ENCODE measurements around the gene PIEZO1.
"Not testable (repeated sequence)": the region's sequence is repeated elsewhere in the genome, so short reads cannot be mapped to it uniquely, and the experiment has no call there.

PIEZO1 gene

DNA sequence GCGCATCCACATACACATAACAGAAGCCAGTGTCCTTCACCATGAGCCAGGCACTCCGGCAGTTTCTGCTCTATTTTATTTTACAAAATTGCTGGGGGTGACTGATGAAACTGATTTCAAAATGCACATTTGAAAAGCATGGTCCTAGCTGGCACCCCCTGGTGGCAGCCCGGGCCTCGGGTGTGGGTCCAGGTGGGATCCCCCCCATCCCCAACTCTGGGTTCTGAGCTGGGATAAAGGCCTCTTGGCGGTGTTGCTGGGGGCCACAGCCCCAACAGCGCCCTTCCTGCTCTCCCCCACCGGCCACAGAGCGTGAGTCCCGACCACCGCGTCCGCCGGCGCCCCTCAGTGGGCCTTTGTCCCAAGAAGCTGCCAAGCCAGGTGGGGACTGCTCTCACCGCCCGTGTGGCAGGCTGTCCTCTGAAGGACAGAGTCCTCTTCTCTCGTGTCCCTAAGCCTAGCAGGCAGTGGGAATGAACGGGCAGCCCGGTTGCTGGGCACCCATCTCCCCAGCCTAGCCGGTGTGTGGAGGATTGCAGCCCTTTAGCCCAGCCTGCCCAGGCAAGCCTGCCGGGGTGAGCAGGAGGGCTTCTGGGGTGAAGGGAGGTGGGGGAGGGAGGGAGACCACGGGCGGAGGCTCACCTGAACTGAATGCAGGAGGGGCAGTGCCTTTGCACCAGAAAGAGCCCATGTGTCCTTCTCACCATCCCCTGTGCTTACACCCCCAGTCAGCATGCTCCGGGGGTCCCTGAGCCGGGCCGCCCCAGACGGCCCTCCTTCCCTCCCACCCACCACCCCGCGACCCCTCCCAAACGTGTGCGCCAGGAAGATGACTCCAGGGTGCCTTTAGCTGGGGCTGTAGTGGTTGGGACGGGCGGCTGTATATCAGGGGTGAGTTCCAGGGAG is 99.6 kb downstream of the PIEZO1 start:
- no peak for DNase-seq

DNA sequence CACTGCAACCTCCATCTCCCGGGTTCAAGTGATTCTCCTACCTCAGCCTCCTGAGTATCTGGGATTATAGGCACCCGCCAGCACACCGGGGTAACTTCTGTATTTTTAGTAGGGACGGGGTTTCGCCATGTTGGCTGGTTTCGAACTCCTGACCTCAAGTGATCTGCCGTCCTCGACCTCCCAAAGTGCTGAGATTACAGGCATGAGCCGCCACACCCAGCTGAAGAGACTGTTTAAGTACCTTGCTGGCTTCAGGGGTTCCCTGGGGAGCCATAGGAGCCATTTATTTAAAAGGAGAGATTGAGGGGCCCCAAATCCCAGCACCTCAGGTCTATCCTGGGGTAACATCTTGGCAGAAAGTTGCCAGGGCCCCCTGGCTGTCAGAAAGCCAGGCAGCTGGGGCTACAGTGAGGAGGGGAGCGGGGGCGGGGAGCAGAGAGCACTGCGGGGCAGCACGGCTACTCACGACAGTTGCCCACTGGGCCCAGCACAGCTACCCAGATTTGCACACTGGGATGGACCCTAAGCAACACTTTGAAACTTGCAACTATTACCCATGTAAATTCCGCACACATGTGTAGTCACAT is 100.4 kb downstream of the PIEZO1 start:
- DNase-seq = no peak

DNA sequence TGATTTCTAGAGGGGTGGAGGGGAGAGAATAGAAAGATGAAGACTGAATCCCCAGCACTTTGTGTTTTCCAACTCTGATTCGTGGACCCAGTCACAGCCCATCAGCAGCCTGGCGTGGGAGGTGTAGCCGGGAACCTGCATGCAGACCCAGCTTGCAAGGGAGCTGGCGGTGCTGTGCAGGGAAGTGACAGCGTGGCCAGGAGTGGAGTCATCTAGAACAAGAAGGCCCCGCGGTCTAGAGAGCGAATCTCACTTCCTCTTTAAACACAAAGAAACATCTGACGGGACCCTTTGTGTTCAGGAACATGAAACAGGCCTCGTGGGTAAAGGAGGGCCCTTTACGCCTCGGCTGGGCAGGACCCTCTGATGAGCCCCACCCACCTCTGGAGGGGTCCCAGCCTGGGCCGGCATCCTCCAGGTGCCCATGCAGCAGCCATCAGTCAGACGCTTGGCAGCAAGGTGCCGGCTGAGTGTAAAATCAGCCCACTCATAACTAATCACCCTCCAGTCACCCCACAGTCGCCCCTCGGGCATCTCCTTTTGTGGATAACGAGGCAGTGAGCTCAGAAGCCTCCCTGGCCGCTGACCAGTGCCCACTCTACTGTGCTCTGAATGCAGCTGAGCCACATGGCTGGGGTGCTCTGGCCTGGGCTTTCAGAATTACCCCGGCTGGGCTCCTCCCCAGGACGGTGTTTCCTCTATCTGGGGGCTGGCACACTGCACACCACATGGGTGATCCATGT is 103.1 kb downstream of the PIEZO1 start:
- no peak for DNase-seq

DNA sequence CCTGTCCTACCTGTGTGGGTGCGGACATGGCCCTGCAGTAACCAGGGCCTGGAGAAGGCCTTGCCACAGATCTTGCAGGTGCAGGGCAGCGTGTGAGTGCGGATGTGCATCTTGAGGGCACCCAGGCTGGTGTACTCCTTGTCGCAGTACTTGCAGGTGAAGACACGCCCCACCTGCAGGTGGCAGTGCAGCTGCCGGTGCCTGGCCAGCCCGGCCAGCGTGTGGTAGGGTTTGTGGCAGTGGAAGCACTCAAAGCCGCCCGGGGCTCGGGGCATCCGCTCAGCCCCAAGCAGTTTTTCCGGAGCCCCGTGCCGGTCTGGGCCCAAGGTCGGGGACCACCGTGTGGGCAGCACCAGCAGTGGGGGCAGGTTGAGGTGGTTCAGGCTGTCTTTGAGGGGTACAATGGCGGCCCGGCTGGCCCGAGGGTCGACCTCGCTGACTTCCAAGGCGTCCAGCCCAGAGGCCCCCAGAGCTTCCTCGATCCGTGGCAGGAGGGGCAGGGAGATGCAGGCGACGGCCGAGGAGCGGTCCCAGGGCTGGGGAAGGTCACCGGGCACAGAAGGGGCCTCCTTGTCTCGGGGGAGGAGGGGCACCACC is 103.8 kb downstream of the PIEZO1 start:
- DNase-seq = no peak

DNA sequence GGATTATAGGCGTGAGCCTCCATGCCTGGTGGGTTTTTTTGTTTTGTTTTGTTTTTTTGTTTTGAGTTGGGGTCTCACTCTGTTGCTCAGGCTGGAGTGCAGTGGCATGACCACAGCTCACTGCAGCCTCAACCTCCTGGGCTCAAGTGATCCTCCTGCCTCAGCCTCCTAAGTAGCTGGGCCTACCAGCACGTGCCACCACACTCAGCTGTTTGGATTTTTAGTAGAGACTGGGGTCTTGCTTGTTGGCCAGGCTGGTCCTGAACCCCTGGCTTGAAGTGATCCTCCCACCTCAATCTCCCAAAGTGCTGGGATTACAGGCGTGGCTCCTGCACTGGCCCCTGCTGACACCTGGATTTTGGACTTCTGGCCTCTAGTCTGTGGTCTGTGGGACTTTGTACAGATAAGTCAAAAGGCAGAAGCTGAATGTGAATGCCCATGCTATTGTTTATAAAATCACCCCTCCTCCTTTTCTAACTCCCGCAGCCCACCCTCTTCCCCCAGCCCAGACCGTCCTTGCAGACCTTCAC is 104.4 kb downstream of the PIEZO1 start:
- no peak for DNase-seq

DNA sequence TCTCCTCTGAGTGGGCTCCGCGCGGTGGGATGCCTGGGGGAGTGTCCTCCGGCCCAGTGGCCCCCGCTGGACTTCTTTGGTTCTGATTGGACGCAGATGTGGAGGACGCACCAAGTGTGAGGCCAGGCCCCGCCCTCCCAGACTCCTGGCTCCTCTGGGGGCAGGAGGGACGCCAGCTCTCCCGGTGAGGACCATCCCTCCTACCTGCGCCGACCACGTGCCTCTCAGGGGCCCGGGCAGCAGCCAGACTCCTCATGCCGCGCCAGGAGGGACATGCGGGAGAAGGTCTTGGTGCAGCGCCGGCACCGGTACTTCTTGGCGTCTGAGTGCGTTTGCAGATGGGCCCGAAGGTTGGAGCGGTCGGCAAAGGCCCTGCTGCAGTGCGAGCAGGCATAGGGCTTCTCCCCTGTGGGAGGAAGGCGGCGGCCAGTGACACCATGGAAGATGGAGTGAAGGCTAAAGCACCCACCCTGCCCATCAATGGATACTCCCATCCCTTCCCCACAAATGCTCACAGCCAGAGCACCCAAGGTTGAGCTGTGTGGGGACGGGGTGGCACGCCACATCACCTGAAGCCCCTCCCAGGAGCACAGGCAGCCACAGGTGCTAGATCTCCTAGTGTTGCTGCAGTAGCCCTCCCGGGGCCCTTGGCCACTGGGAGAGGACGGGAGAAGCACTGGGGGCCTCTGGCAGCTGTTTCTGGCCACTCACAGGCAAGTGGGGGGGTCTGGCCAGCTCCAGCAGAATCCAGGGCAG is 106.6 kb downstream of the PIEZO1 start:
- no peak for DNase-seq

DNA sequence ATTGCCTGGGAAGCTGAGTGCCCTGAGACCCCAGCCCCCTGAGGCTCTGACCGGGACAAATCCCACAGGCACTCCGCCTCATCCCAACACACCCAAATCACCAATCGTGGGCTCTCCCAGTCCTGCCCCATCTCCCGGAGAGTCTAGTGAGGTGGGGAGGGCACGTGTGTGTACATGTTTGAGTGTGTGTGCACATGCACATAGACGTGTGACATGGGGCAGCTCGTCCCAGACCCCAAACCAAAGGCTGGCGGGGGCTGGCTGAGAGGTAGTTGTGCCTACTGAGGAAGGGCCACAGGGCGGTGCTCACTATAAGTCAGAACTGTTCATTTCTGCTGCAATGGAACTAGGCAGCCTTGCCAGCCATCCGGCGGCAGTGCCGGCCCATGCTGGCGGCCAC is 107.3 kb downstream of the PIEZO1 start:
- DNase-seq = no peak

DNA sequence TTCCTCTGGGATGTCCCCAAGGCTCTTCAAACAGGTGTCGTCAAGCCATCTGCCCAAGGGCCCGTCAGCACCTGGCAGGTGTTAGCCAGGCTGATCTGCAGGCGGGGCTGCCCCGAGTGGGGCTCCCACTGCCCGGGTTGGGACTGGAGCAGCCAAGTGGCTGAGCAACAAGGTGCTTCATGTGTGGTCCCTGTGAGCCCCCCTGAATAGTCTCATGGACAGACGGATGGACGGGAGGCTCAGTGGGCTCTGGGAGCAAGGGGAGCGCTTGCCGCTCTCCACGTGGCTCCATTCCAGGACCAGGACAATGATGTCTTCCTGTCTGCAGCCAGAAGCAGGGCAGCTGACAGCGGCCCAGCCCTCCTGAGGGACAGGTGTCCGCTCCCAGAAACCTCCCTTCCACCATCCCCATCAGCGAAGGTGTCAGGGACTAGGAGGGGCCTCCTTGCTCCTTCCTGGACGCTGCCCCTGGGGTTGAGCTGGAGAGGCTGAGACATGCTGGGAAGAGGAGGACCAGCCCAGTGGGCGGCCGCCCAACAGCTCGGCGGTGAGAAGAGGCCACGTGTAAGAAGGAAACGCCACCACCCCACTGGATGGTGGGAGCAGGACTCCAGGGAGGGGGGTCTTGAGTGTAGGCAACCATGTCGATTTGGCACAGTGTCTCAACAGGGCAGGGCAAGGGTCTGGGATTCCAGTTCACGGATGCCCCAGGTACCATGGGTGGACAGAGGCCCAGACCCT is 108.3 kb downstream of the PIEZO1 start:
- DNase-seq = no peak

DNA sequence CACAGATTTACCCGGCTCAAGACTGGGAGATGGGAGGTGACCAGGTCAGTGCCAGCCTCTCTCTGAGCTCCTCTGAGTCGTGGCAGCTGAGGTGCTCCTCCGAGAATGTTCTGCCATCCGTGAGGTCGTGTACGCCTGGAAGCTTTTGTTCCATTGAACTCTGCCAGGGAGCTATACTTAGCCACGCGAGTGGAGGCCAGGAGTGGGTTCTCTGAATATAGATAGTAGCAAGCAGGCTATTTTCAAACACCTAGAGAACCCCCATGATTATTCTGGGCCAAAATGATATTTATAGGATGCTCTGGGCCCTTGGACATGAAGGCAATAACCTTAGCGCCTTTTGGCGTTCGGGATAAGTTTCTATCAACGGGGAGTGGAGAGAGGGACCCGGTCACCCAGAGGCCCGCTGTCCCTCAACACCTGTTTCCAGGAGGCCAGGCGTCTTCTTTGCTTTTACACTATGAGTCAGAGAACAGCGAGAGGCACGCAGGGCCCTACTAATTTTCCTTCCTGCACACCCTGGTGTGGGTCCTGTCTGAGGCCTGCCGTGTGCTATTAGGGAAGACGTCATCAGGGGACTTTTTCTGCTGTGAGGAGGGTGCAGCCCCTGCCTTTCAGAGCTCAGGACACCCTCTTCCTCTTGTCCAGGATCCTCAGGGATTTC is 111.2 kb downstream of the PIEZO1 start:
- DNase-seq = no peak

DNA sequence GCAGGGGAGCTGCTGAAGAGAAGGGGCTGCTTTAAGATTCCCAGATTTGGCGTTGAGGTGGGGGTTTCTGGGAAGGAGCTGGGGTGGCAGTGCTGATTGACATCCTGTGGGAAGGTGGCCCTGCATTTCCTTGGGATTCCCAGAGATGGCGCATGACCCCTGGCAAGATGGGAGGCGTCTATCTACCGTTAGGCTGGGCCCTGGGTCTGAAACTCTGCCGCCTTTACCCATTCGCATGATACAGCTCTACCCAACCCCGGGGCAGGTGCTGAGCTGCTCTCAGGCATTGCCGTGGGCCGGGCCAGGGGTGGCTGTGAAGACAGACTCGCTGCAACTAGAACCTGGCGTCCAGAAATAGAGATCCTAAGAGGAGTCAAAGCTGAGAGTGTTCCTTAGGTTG is 112.2 kb downstream of the PIEZO1 start:
- DNase-seq = no peak

DNA sequence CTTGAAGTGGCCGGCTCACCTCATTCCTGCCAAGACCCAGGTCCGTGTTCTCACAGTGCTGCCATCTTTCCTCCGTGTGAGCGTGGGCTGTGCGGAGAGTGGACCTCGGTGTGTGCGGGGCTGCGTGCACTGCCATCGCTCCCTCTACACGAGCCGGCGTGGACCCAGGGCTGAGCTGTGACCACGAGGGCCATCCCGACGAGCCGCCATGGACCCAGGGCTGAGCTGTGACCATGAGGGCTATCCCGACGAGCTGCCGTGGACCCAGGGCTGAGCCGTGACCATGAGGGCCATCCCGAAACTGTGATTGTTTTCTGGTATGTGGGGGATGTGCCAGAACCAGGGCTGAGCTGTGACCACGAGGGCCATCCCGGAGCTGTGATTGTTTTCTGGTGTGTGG is 113.2 kb downstream of the PIEZO1 start:
- no peak for DNase-seq

DNA sequence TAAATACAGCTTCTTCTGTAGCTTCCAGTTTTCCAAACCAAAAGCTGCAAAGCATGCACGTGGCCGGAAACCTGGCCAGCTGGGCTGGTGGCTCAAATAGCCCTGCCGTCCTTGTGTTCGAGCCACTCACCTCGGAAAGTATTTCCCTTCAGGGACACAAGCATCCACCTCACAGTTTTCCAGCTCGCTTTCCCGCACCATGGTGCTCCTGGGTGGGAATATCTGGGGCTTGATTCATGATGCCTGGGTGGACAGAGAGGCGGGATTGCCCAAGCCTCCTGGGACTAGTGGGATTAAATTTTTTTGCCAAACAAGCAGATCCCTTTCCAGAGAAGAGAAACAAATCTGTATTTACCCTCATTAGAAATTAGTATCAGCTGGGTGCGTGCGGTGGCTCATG is 115.0 kb downstream of the PIEZO1 start:
- DNase-seq = no peak

DNA sequence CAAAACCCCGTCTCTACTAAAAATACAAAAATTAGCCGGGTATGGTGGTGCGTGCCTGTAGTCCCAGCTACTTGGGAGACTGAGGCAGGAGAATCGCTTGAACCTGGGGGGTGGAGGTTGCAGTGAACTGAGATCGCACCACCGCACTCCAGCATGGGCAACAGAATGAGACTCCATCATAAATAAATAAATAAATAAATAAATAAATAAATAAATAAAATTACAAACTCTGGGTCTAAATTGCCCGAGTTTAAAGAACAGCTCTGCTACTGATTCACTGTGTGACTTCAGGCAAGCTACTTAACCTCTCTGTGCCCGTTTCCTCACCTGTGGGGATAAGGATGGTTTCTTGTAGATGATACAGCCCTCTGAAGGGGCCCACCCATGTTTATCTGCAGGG is 115.5 kb downstream of the PIEZO1 start:
- DNase-seq = not testable (repeated sequence)

DNA sequence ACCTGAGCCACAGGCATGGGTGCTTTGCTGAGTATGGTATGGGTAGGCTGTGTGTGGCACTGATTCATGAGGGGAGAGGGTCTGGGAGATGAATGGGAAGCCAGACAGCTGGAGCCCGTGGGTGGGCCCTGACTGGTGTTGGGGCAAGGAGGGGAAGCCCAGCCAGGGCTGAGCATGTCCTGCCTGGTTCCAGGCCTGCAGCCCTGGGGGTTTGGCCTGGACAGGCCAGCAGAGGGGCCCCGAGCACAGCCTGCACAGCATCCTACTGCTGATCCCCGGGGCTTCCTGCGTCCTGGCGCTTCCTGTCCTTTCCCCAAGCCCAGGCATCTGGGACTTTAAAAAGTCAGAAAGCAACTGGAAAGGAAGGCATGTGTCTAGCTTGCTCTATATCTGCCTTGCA is 117.6 kb downstream of the PIEZO1 start:
- DNase-seq = no peak

DNA sequence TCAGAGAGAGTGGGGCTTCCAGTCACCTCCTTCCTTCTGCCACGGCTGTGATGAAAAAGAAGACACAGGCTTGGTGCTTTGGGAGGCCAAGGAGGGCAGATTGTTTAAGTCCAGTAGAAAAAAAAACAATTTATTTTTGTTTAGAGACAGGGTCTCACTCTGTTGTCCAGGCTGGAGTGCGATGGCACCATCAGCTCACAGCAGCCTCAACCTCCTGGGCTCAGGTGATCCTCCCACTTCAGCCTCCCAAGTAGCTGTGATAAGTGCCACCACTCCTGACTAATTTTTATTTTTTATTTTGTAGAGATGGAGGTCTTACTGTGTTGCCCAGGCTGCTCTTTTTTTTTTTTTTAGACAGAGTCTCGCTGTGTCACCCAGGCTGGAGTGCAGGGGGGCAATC is 119.5 kb downstream of the PIEZO1 start:
- no peak for DNase-seq

Measured in NCI-H1092 (cell line).